Embryonic facial prominence (tissue), 1 donor: ENCODE measurements around the gene FKBP8.
A peak's percentile ranks its signal among the peaks of the same experiment; 100 is the strongest.
"Not testable (repeated sequence)": the region's sequence is repeated elsewhere in the genome, so short reads cannot be mapped to it uniquely, and the experiment has no call there.

Experiments
- DNase-seq: peaks from one replicate; pipeline ENCODE4 v3.0.0-alpha.2; 2016; ENCODE audit errors: extremely low spot score

FKBP8 gene

GRCh38 chr19:18558604-18559003 is 15.2 kb upstream of the FKBP8 start:
- no peak for DNase-seq

- no peak for DNase-seq
Observed at GRCh38 chr19:18558202-18558555, 14.8 kb upstream of the FKBP8 start.

- DNase-seq = peak; percentile 94
Observed at GRCh38 chr19:18557411-18558201, 14.2 kb upstream of the FKBP8 start, which contains the start of gene KXD1. TSS of gene KXD1 (plus strand) at chr19:18557870. CDS start at chr19:18562057, 4,187 bp downstream.

GRCh38 chr19:18551631-18552030 is 8.3 kb upstream of the FKBP8 start:
- DNase-seq = no peak

GRCh38 chr19:18543814-18544475 is 572 bp upstream of the FKBP8 start:
- DNase-seq = no peak

- DNase-seq = no peak
Observed at GRCh38 chr19:18541992-18542940, 1.1 kb downstream of the FKBP8 start.

- DNase-seq = no peak
Observed at GRCh38 chr19:18541258-18541991, 1.9 kb downstream of the FKBP8 start.

GRCh38 chr19:18540200-18540599 is 3.2 kb downstream of the FKBP8 start:
- not testable (repeated sequence) for DNase-seq

- no peak for DNase-seq
Observed at GRCh38 chr19:18539372-18539771, 4.0 kb downstream of the FKBP8 start.

GRCh38 chr19:18538115-18538514 is 5.3 kb downstream of the FKBP8 start:
- DNase-seq = no peak

- DNase-seq = no peak
Observed at GRCh38 chr19:18537431-18537830, 5.9 kb downstream of the FKBP8 start.

GRCh38 chr19:18536475-18536874 is 6.9 kb downstream of the FKBP8 start:
- no peak for DNase-seq

- no peak for DNase-seq
Observed at GRCh38 chr19:18533058-18533457, 10.3 kb downstream of the FKBP8 start.

GRCh38 chr19:18532168-18532890 is 11.0 kb downstream of the FKBP8 start:
- no peak for DNase-seq

GRCh38 chr19:18531485-18531884 is 11.9 kb downstream of the FKBP8 start:
- no peak for DNase-seq

GRCh38 chr19:18529782-18530181 is 13.6 kb downstream of the FKBP8 start:
- no peak for DNase-seq

GRCh38 chr19:18526316-18526715 is 17.1 kb downstream of the FKBP8 start:
- DNase-seq = no peak

- DNase-seq = no peak
Observed at GRCh38 chr19:18523841-18524240, 19.5 kb downstream of the FKBP8 start.

GRCh38 chr19:18522862-18523440 is 20.4 kb downstream of the FKBP8 start:
- DNase-seq = not testable (repeated sequence)

- DNase-seq = peak; percentile 100
Observed at GRCh38 chr19:18522124-18522861, 21.1 kb downstream of the FKBP8 start.
